Measurements from ENCODE around the gene GPR45. TPM values are rescaled to one million over a fixed set of nuclear protein-coding genes. Genes with fewer than 3 reads are reported as not detected.

Gene GPR45
- total and polyA plus RNA-seq, 8 donors: not detected

DNA sequence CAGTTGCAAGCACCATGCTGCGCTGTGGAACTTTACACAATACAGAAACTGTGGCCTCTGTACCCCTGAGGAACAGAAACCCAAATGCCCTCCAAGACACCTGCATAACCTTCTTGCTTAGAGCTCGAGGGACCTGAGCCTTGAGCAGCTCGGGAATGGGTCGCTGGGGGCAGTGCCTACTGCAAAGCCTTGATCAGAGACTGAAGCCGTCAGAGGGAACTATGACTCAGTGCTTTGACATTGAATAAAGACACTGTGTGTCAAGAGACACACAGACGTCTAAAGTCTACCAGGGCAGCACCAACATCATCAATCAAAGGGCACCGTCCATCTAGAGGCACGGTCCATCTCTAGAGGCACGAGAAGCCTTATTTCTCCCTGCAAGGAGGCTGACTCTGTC lies 30.6 kb downstream of the GPR45 start:
- DNase-seq: no peak
- Histone ChIP-seq H3K4me3 (no peak overlapping the region), H3K27me3 (no peaks in the 10 kb centered on the region), H3K9me3 (no peaks in the 10 kb centered on the region), H3K36me3 (peaks cover 81 to 100% (median 99%) of the 10 kb centered on the region in 4 donors), H3K4me1 (no peaks in the 10 kb centered on the region), H3K27ac (no peak overlapping the region)
- intact Hi-C loops (cut with DNase I; ENCODE audit: low total_unique reads): no loop called here
- TF ChIP-seq, protein P1, sequence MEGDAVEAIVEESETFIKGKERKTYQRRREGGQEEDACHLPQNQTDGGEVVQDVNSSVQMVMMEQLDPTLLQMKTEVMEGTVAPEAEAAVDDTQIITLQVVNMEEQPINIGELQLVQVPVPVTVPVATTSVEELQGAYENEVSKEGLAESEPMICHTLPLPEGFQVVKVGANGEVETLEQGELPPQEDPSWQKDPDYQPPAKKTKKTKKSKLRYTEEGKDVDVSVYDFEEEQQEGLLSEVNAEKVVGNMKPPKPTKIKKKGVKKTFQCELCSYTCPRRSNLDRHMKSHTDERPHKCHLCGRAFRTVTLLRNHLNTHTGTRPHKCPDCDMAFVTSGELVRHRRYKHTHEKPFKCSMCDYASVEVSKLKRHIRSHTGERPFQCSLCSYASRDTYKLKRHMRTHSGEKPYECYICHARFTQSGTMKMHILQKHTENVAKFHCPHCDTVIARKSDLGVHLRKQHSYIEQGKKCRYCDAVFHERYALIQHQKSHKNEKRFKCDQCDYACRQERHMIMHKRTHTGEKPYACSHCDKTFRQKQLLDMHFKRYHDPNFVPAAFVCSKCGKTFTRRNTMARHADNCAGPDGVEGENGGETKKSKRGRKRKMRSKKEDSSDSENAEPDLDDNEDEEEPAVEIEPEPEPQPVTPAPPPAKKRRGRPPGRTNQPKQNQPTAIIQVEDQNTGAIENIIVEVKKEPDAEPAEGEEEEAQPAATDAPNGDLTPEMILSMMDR (IDR thresholded peaks at IDR 0.05): no peak
- TF ChIP-seq EP300 (IDR thresholded peaks at IDR 0.05): no peak
- TF ChIP-seq POLR2AphosphoS5 (IDR thresholded peaks at IDR 0.05): no peak
- TF ChIP-seq POLR2A (IDR thresholded peaks at IDR 0.05): no peak
- WGBS, 5 donors: 66 to 85% (median 84%) methylated on average over 6 to 9 of the region's 9 CpGs

DNA sequence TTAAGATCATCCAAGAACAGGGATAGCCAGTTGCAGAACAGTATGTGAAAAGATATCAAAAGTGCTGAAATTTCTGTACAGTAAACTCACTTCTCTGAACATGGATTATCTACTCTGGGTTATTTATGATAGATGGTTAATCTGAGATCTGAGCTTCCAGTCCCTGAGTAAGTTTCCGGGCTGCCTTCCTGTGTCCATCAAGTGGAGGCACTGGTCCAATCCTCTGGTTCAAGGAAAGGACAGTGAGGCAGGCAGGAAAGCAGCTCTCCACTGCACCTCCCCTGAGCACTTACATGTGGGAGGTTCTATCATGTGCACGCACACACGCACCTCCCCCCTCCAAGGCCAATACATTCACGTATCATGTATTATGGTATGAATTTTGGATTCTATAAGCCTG lies 32.5 kb downstream of the GPR45 start:
- no peak overlapping the region for H3K4me3 ChIP-seq
- WGBS, 5 donors: 68 to 92% (median 84%) methylated on average over 4 of the region's 4 CpGs
- H3K4me1 ChIP-seq: no peaks in the 10 kb centered on the region
- H3K27me3 ChIP-seq: no peaks in the 10 kb centered on the region
- intact Hi-C loops (cut with DNase I; ENCODE audit: low total_unique reads): no loop called here
- peak in 1 of 2 donors; percentile 36 for DNase-seq
- H3K9me3 ChIP-seq: no peaks in the 10 kb centered on the region
- no peak overlapping the region for H3K27ac ChIP-seq
- peaks cover 76 to 100% (median 99%) of the 10 kb centered on the region in 4 donors for H3K36me3 ChIP-seq
- no peak for TF ChIP-seq EP300 (IDR thresholded peaks at IDR 0.05)
- TF ChIP-seq POLR2A (IDR thresholded peaks at IDR 0.05): no peak
- TF ChIP-seq, protein P1 (IDR thresholded peaks at IDR 0.05): no peak
- TF ChIP-seq POLR2AphosphoS5 (IDR thresholded peaks at IDR 0.05): no peak

GRCh38 chr2:105278654-105279053 lies 37.1 kb downstream of the GPR45 start:
- Histone ChIP-seq H3K27ac (no peak overlapping the region), H3K27me3 (no peaks in the 10 kb centered on the region), H3K36me3 (peaks cover 68 to 100% (median 99%) of the 10 kb centered on the region in 4 donors), H3K4me1 (no peaks in the 10 kb centered on the region), H3K4me3 (no peak overlapping the region), H3K9me3 (no peaks in the 10 kb centered on the region)
- WGBS, 5 donors: 58 to 66% (median 64%) methylated on average over 5 of the region's 5 CpGs
- intact Hi-C loops (cut with DNase I; ENCODE audit: low total_unique reads): no loop called here
- TF ChIP-seq POLR2AphosphoS5 (IDR thresholded peaks at IDR 0.05): no peak
- no peak for TF ChIP-seq POLR2A (IDR thresholded peaks at IDR 0.05)
- TF ChIP-seq, protein P1 (IDR thresholded peaks at IDR 0.05): no peak
- TF ChIP-seq EP300 (IDR thresholded peaks at IDR 0.05): no peak
- DNase-seq: no peak

DNA sequence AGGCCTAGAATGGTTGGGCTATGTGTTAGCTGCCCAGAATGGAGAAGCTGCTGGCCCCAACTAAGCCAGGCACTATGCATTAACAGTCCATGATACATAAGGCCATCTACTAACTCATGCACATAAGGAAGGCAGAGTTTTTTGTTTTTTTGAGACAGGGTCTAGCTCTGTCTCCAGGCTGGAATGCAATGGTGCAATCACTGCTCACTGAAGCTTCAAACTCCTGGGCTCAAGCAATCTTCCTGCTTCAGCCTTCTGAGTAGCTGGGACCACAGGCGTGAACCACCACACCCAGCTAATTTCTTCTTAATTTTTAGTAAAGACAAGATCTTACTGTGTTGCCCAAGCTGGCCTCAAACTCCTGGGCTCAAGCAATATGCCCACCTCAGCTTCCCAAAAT lies 37.6 kb downstream of the GPR45 start:
- Histone ChIP-seq H3K36me3 (peaks cover 68 to 100% (median 99%) of the 10 kb centered on the region in 4 donors), H3K27ac (no peak overlapping the region), H3K4me1 (no peaks in the 10 kb centered on the region), H3K9me3 (no peaks in the 10 kb centered on the region), H3K4me3 (no peak overlapping the region), H3K27me3 (no peaks in the 10 kb centered on the region)
- no peak for DNase-seq
- intact Hi-C loops (cut with DNase I; ENCODE audit: low total_unique reads): no loop called here
- WGBS, 5 donors: 86 to 100% (median 96%) methylated on average over 1 of the region's 1 CpG
- TF ChIP-seq EP300 (IDR thresholded peaks at IDR 0.05) (no peak), POLR2AphosphoS5 (IDR thresholded peaks at IDR 0.05) (no peak), POLR2A (IDR thresholded peaks at IDR 0.05) (no peak)
- TF ChIP-seq, protein P1 (IDR thresholded peaks at IDR 0.05): no peak
